Loucy (cell line): ENCODE measurements around the gene RBM10.

Experiments
- H2AFZ ChIP-seq: fragments of 200-600 bp; sonication (generic); 2 replicates; pipeline ENCODE4 v1.6.0; 2016; ENCODE audit warnings: antibody characterized with exemption, mild to moderate bottlenecking, low read length, moderate library complexity
- H3F3A ChIP-seq: fragments of 200-600 bp; 2 replicates; pipeline ENCODE4 v1.6.0; 2016; ENCODE audit warnings: antibody characterized with exemption, low read depth, mild to moderate bottlenecking
- H3K27me3 ChIP-seq: fragments of 200-600 bp; sonication (generic); 2 replicates; pipeline ENCODE4 v1.6.1; 2014; ENCODE audit warnings: low read length, mild to moderate bottlenecking; ENCODE audit not compliant: insufficient read depth, poor library complexity, severe bottlenecking
- H3K36me3 ChIP-seq: fragments of 200-600 bp; sonication (generic); 2 replicates; pipeline ENCODE4 v1.6.1; 2016; ENCODE audit warnings: low read length; ENCODE audit not compliant: insufficient read depth
- H3K4me1 ChIP-seq: fragments of 200-600 bp; sonication (generic); 2 replicates; pipeline ENCODE4 v1.5.1; 2014; ENCODE audit warnings: low read length, mild to moderate bottlenecking; ENCODE audit not compliant: insufficient read depth, poor library complexity, severe bottlenecking
- H3K4me2 ChIP-seq: fragments of 200-600 bp; sonication (generic); 2 replicates; pipeline ENCODE4 v1.6.0; 2014; ENCODE audit warnings: antibody characterized with exemption, low read length, low read depth, mild to moderate bottlenecking; ENCODE audit not compliant: poor library complexity, severe bottlenecking
- H3K4me3 ChIP-seq: fragments of 200-600 bp; sonication (generic); 2 replicates; pipeline ENCODE4 v1.5.1; 2014; ENCODE audit warnings: low read length, mild to moderate bottlenecking, mixed read lengths; ENCODE audit not compliant: poor library complexity, severe bottlenecking
- H3K79me2 ChIP-seq: fragments of 200-600 bp; sonication (generic); 2 replicates; pipeline ENCODE4 v1.6.1; 2014; ENCODE audit warnings: low read length; ENCODE audit not compliant: insufficient read depth
- H3K9ac ChIP-seq: fragments of 200-600 bp; sonication (generic); 2 replicates; pipeline ENCODE4 v1.6.0; 2014; ENCODE audit warnings: mild to moderate bottlenecking, low read depth, low read length, moderate library complexity; ENCODE audit not compliant: poor library complexity, severe bottlenecking
- H3K9me2 ChIP-seq: fragments of 200-600 bp; sonication (generic); replicated peaks from 2 replicates; pipeline ENCODE4 v1.6.1; 2016; ENCODE audit warnings: low read depth, low read length, mixed read lengths
- H3K9me3 ChIP-seq: fragments of 200-600 bp; sonication (generic); 2 replicates; pipeline ENCODE4 v1.6.1; 2014; ENCODE audit warnings: mild to moderate bottlenecking, antibody characterized with exemption, low read length, low read depth; ENCODE audit not compliant: insufficient read depth
- H4K20me1 ChIP-seq: fragments of 200-600 bp; sonication (generic); 2 replicates; pipeline ENCODE4 v1.6.0; 2014; ENCODE audit warnings: antibody characterized with exemption, low read length, mild to moderate bottlenecking; ENCODE audit not compliant: insufficient read depth, poor library complexity, severe bottlenecking
- EZH2phosphoT487 ChIP-seq: fragments of 200-600 bp; IDR thresholded peaks from 2 replicates; pipeline ENCODE4 v1.6.1; 2018; ENCODE audit warnings: antibody characterized with exemption, mild to moderate bottlenecking, moderate library complexity, borderline replicate concordance
- TF ChIP-seq, protein P1 (sequence below): fragments of 200-600 bp; sonication (generic); conservative IDR thresholded peaks from 2 replicates; pipeline ENCODE4 v1.5.1; 2014; ENCODE audit warnings: mild to moderate bottlenecking, antibody characterized with exemption, low read length

The RBM10 gene

DNA sequence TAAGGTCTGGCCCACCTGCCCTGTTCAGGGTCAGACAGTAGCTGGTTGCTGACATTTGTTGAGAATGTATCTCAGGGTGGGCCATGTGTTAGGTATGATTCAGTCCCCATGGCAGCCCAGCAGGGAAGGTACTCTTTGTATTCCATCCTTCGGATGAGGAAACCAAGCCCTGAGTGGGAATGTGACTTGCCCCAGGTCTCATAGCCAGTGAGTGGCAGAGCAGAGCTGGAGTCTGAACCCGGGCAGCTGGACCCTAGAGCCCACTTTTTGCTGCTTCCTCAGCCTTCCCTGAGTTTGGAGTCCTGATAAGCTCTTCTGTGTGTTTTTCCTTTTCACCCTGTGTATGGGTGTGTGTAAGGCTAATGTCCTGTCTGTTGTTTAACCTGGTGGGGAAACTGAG is 27.0 kb downstream of the RBM10 start:
- H3K36me3 ChIP-seq, result peaks cover 80% of the 10 kb centered on the region; the same call in 1 of the 2 replicates
- H4K20me1 ChIP-seq, result no peaks in the 10 kb centered on the region
- no peaks in the 10 kb centered on the region for H3K4me1 ChIP-seq
- no peak overlapping the region for H3K4me3 ChIP-seq
- no peak overlapping the region for H3K4me2 ChIP-seq
- no peak overlapping the region for H3K9ac ChIP-seq
- no peak overlapping the region for H2AFZ ChIP-seq
- no peaks in the 10 kb centered on the region for H3K9me3 ChIP-seq
- no peaks in the 10 kb centered on the region for H3F3A ChIP-seq
- H3K27me3 ChIP-seq, result no peaks in the 10 kb centered on the region
- peaks cover 11% of the 10 kb centered on the region; the same call in 1 of the 2 replicates for H3K79me2 ChIP-seq
- TF ChIP-seq, protein P1, sequence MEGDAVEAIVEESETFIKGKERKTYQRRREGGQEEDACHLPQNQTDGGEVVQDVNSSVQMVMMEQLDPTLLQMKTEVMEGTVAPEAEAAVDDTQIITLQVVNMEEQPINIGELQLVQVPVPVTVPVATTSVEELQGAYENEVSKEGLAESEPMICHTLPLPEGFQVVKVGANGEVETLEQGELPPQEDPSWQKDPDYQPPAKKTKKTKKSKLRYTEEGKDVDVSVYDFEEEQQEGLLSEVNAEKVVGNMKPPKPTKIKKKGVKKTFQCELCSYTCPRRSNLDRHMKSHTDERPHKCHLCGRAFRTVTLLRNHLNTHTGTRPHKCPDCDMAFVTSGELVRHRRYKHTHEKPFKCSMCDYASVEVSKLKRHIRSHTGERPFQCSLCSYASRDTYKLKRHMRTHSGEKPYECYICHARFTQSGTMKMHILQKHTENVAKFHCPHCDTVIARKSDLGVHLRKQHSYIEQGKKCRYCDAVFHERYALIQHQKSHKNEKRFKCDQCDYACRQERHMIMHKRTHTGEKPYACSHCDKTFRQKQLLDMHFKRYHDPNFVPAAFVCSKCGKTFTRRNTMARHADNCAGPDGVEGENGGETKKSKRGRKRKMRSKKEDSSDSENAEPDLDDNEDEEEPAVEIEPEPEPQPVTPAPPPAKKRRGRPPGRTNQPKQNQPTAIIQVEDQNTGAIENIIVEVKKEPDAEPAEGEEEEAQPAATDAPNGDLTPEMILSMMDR, result no peak
- TF ChIP-seq EZH2phosphoT487, result no peak
- H3K9me2 ChIP-seq, result no peaks in the 10 kb centered on the region

DNA sequence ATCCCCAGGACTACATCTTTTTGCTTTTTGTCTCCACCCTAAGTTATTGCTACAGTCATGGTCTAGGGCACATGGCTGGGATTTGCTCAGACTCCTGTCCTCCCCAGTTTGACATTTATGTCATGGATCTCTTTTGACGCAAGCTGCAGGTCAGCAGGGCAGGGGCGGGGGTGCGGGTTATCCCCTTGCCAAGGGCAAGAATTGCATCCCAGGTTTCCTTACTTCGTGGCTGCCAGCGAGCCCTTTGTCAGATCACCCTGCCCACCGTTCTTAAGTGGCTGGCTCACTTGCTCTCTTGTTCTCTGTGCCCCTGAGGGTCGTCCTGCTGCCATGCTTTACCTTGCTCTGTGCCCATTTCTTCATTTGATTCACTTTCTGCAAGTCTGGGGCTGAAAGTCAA is 27.5 kb downstream of the RBM10 start:
- no peak overlapping the region for H3K4me2 ChIP-seq
- H2AFZ ChIP-seq, result no peak overlapping the region
- H3K9me3 ChIP-seq, result no peaks in the 10 kb centered on the region
- H3F3A ChIP-seq, result no peaks in the 10 kb centered on the region
- H3K36me3 ChIP-seq, result peaks cover 86% of the 10 kb centered on the region; the same call in 1 of the 2 replicates
- peaks cover 11% of the 10 kb centered on the region; the same call in 1 of the 2 replicates for H3K79me2 ChIP-seq
- no peak overlapping the region for H3K4me3 ChIP-seq
- TF ChIP-seq, protein P1, result no peak
- TF ChIP-seq EZH2phosphoT487, result no peak
- no peak overlapping the region for H3K9ac ChIP-seq
- no peaks in the 10 kb centered on the region for H3K4me1 ChIP-seq
- no peaks in the 10 kb centered on the region for H3K27me3 ChIP-seq
- no peaks in the 10 kb centered on the region for H4K20me1 ChIP-seq
- no peaks in the 10 kb centered on the region for H3K9me2 ChIP-seq

DNA sequence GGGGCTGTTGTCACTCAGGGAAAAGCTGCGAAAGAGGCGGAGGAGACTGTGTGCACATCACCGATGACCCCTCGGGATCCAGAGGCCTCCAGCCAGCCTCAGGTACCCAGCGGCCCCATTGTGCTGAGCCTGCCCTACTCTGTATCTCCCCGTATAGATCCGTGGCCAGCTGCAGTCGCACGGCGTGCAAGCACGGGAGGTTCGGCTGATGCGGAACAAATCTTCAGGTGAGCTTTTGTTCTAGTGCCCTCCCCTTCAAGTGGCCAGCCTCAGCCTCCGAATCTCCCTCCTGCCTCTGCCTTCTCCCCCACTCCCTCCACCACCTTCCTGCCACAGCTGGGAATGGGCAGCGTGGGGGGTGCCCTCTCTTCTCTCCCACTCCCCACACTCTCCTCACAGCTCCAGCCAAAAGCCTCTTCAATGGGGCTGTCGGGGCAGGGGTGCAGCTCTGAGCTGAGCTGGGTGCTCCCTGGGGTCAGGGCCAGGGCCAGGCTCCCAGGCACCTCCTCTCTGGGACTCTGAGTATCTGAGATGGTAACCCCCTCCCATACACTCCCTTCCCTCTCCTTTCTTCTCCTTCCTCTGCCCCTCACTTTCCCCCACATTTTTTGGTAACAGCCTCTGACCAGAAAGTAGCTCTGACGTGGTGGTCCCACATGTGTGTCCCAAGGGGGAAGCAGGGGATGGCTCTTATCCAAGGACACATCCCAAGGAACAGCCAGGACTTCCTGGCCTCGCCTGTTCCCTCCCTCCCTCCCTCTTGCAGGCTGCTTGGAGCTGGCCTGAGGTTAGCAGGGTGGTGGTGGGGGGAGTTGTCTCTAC is 28.2 kb downstream of the RBM10 start:
- Histone ChIP-seq H3K9ac (no peak overlapping the region), H3K36me3 (peaks cover 92% of the 10 kb centered on the region; the same call in 1 of the 2 replicates), H3K79me2 (peaks cover 6% of the 10 kb centered on the region; the same call in 1 of the 2 replicates), H3K4me2 (no peak overlapping the region), H3K9me3 (no peaks in the 10 kb centered on the region), H4K20me1 (no peaks in the 10 kb centered on the region), H3K4me1 (no peaks in the 10 kb centered on the region), H2AFZ (no peak overlapping the region), H3K9me2 (no peaks in the 10 kb centered on the region), H3K27me3 (no peaks in the 10 kb centered on the region), H3K4me3 (no peak overlapping the region), H3F3A (no peaks in the 10 kb centered on the region)
- TF ChIP-seq, protein P1, result no peak
- no peak for TF ChIP-seq EZH2phosphoT487
